ENCODE data around the gene ZNRF1. TPM values are rescaled to one million over a fixed set of nuclear protein-coding genes. Genes with fewer than 3 reads are reported as not detected.

The ZNRF1 gene
- total RNA-seq, 1 experiment from 2014 or later, result 55.1 TPM

- peak; percentile 91 for DNase-seq (ENCODE audit: low spot score)
- TF ChIP-seq EZH2 (IDR thresholded peaks at IDR 0.05; ENCODE audit: borderline replicate concordance, low read depth, low read length, poor library complexity, severe bottlenecking) (no peak), CTCF (conservative IDR thresholded peaks at IDR 0.05; ENCODE audit: low read depth, low read length) (peak; percentile 93)
- no peaks in the 10 kb centered on the region for H3K9me3 ChIP-seq (ENCODE audit: low read depth, low read length, poor library complexity, severe bottlenecking)
- peak overlapping the region; percentile 41 for H3K27ac ChIP-seq (ENCODE audit: low read depth, low read length, poor library complexity, severe bottlenecking)
- ChIA-PET CTCF (interaction anchor here (0.6 to 2.3 kb wide), 14 partner anchors 12 to 402 kb away, joined by 3 to 34 read pairs (median 4); partner anchors contain the start of genes WDR59 and ZNRF1), POLR2A (ENCODE audit: low non-redundant PET) (no interaction called here)
- peak overlapping the region; percentile 39 for H3K4me3 ChIP-seq (ENCODE audit: low read depth, low read length, poor library complexity, severe bottlenecking)
- no TSS peak for BruUV-seq (replicated peaks)
- H3K36me3 ChIP-seq (ENCODE audit: insufficient read depth, low read length, poor library complexity, severe bottlenecking), result no peaks in the 10 kb centered on the region
- H3K4me1 ChIP-seq (ENCODE audit: insufficient read depth, low read length, poor library complexity, severe bottlenecking), result peaks cover 46% of the 10 kb centered on the region
- no peaks in the 10 kb centered on the region for H3K27me3 ChIP-seq (replicated peaks; ENCODE audit: insufficient read depth, low read depth, low read length, poor library complexity)
- intact Hi-C loops (cut with micrococcal nuclease; ENCODE audit: unreplicated experiment), result loop anchor here (1.0 to 10.0 kb wide), 4 partner anchors 113 to 402 kb away; no protein-coding TSS in a partner anchor
These were observed 112.1 kb downstream of the ZNRF1 start for GRCh38 chr16:75110637-75111513.

- no peaks in the 10 kb centered on the region for H3K27me3 ChIP-seq (replicated peaks; ENCODE audit: insufficient read depth, low read depth, low read length, poor library complexity)
- intact Hi-C loops (cut with micrococcal nuclease; ENCODE audit: unreplicated experiment), result loop anchor here (1.0 to 10.0 kb wide), 4 partner anchors 113 to 403 kb away; no protein-coding TSS in a partner anchor
- no peak for DNase-seq (ENCODE audit: low spot score)
- H3K9me3 ChIP-seq (ENCODE audit: low read depth, low read length, poor library complexity, severe bottlenecking), result no peaks in the 10 kb centered on the region
- POLR2A ChIA-PET (ENCODE audit: low non-redundant PET), result no interaction called here
- H3K4me1 ChIP-seq (ENCODE audit: insufficient read depth, low read length, poor library complexity, severe bottlenecking), result peaks cover 44% of the 10 kb centered on the region
- no peak overlapping the region for H3K27ac ChIP-seq (ENCODE audit: low read depth, low read length, poor library complexity, severe bottlenecking)
- CTCF ChIA-PET, result interaction anchor here (0.7 to 2.3 kb wide), 9 partner anchors 16 to 403 kb away, joined by 3 to 34 read pairs (median 4); partner anchors contain the start of gene ZNRF1
- no peak for TF ChIP-seq EZH2 (IDR thresholded peaks at IDR 0.05; ENCODE audit: borderline replicate concordance, low read depth, low read length, poor library complexity, severe bottlenecking)
- no peak for TF ChIP-seq CTCF (conservative IDR thresholded peaks at IDR 0.05; ENCODE audit: low read depth, low read length)
- BruUV-seq (replicated peaks), result no TSS peak
- H3K4me3 ChIP-seq (ENCODE audit: low read depth, low read length, poor library complexity, severe bottlenecking), result no peak overlapping the region
- H3K36me3 ChIP-seq (ENCODE audit: insufficient read depth, low read length, poor library complexity, severe bottlenecking), result no peaks in the 10 kb centered on the region
These were observed 112.7 kb downstream of the ZNRF1 start for GRCh38 chr16:75111514-75111940.

GRCh38 chr16:75111961-75112733, 113.3 kb downstream of the ZNRF1 start:
- no peak overlapping the region for H3K4me3 ChIP-seq (ENCODE audit: low read depth, low read length, poor library complexity, severe bottlenecking)
- TF ChIP-seq EZH2 (IDR thresholded peaks at IDR 0.05; ENCODE audit: borderline replicate concordance, low read depth, low read length, poor library complexity, severe bottlenecking) (no peak), CTCF (conservative IDR thresholded peaks at IDR 0.05; ENCODE audit: low read depth, low read length) (no peak)
- no peaks in the 10 kb centered on the region for H3K36me3 ChIP-seq (ENCODE audit: insufficient read depth, low read length, poor library complexity, severe bottlenecking)
- no peak overlapping the region for H3K27ac ChIP-seq (ENCODE audit: low read depth, low read length, poor library complexity, severe bottlenecking)
- CTCF ChIA-PET, result interaction anchor here (1.1 to 2.3 kb wide), 4 partner anchors 101 to 251 kb away, joined by 3 to 34 read pairs (median 6); partner anchors contain the start of gene ZNRF1
- no peaks in the 10 kb centered on the region for H3K9me3 ChIP-seq (ENCODE audit: low read depth, low read length, poor library complexity, severe bottlenecking)
- no TSS peak for BruUV-seq (replicated peaks)
- POLR2A ChIA-PET (ENCODE audit: low non-redundant PET), result no interaction called here
- no peaks in the 10 kb centered on the region for H3K27me3 ChIP-seq (replicated peaks; ENCODE audit: insufficient read depth, low read depth, low read length, poor library complexity)
- intact Hi-C loops (cut with micrococcal nuclease; ENCODE audit: unreplicated experiment), result loop anchor here (1.0 to 10.0 kb wide), 4 partner anchors 114 to 403 kb away; no protein-coding TSS in a partner anchor
- H3K4me1 ChIP-seq (ENCODE audit: insufficient read depth, low read length, poor library complexity, severe bottlenecking), result peaks cover 43% of the 10 kb centered on the region
- no peak for DNase-seq (ENCODE audit: low spot score)
